GM18861 (cell line): ENCODE results near the gene PHLPP2.

ENCODE experiments used
- ATAC-seq: cut with Tn5 transposase; IDR thresholded peaks from one replicate; pipeline ENCODE4 v1.9.1; 2021; ENCODE audit not compliant: unreplicated experiment

The PHLPP2 gene

GRCh38 chr16:71670537-71670936 is 54.0 kb downstream of the PHLPP2 start:
- ATAC-seq, result no peak

DNA sequence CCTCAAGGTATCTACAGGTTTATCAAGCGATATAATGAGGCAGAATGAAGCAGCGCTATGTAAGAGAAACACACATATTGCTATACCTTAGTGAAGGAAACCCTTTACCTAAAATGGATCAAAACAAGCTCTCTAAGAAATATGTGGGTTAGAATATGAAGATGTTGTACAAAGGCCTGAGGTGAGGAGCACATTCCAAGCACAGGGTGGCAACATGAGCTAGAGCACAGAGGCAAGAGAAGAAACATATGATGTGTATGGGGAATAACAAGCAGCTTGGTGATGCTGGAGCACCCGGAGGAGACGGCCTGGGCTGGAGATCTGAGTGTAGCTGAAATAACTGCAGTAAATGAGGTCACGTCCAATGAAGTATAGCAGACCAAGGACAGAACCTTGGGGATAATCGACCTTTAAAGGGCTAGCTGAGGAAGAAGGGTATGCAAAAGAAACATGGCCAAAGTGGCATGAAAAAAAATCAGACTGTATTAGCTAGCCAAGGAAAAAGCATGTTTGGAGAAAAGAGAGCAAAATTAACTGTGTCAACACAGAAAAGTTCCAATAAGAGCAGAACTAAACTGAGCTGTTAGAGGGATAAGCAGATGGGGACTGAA is 54.5 kb downstream of the PHLPP2 start:
- no peak for ATAC-seq

- no peak for ATAC-seq
These were observed 57.4 kb downstream of the PHLPP2 start for GRCh38 chr16:71666928-71667707.

DNA sequence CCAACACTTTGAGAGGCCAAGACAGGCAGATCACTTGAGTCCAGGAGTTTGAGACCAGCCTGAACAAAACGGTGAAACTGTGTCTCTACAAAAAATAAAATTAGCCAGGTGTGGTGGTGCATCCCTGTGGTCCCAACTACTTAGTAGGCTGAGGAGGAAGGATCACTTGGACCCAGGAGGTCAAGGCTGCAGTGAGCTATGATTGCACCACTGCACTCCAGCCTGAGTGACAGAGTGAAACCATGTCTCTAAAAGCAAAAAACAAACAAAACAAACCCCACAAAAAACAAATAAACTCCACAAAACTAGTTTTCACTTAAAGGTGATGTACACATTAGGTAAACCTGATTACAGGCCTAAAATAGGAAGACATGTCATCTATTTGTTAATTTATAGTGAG is 58.2 kb downstream of the PHLPP2 start:
- ATAC-seq, result no peak

DNA sequence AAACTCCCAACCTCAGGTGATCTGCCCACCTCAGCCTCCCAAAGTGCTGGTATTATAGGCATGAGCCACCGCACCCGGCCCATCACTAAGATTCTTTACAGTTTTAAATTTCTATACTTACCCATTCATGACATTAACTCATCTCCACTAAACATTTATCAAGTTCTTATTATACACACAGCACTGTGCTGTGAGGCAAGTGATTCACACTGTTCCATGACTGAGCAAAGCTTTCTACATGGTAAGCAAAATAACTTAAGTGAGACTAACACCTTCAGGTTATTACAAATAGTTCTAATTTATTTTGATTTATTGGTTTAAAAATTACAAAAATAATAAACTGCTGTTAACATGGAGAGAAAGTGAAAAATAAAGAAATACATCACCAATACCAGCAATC is 65.0 kb downstream of the PHLPP2 start:
- no peak for ATAC-seq

DNA sequence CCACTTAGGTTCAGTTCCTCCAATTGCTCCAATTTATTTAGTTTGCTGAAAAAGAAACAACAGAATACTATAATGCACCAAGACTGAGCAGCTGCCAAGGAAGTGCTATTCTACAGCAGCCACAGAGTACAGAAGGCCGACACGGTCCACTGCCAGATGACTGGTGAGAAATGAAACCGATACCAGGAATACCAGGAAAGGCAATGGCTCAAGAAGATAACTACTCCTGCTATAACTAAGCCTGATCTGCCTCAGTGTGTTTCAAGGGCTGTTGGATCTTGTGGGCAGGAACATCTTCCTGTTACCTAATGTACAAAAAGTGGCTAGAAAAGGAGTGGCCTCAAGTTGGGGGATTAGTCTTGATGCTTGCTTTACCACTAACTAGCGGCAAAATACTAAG is 65.7 kb downstream of the PHLPP2 start:
- no peak for ATAC-seq

GRCh38 chr16:71649704-71650103 is 74.8 kb downstream of the PHLPP2 start:
- ATAC-seq, result no peak

DNA sequence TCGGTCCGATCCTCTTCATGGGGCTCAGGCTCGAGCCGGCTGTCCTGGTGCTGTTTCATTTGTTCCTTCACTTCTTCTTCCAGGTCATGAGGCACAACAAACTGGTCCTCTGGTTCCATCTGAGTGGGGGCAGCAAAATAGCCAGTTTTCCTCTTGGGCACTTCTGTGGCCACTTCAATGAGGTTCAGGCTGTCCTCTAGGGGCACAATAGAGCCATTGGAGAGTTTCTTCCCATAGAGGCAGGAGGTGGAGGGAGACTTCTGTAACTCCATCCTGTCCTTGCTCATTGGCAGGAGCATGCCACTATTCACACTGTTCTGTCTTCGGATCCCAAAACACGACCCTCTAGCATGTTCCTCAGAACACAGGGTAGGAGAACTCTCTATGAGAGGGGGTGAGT is 75.6 kb downstream of the PHLPP2 start:
- no peak for ATAC-seq

DNA sequence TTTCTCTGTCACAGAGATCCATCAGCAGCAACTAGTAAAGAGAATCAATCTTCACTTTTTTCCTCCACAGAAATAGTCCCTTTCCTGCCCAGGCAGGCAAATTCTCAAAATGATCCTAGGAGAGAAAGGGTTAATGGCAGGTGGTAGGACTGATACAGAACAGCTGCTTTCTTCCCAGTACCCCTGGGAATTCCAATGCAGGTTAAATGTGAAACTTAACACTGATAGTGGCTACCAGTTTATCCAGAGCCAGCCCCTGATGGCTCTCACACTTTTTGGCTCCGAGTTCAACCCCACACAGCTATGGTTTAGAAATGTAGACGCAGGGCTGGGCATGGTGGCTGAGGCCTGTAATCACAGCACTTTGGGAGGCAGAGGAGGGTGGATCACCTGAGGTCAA is 76.3 kb downstream of the PHLPP2 start:
- no peak for ATAC-seq

DNA sequence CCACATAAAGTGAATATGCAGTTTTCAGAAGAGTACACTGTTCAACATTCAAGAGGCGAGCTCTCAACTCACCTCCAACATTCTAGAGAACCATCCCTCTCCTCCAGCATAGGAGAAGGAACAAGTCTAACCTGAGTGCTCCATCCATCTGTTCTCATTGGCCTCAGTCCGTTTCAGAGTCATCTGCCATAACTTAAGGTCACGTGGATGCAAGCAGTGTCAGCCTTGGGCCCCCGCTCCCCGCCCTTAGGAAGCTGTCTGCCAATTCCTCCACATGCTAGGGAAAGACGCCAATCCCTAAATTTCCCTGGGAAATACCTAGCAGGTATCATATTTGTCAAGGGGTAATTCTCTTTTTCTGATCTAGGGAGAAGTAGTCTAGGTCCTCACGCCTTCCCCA is 77.1 kb downstream of the PHLPP2 start:
- ATAC-seq, result no peak

- peak; percentile 45 for ATAC-seq
These were observed 79.1 kb downstream of the PHLPP2 start for GRCh38 chr16:71645450-71645849.

- no peak for ATAC-seq
These were observed 87.1 kb downstream of the PHLPP2 start for GRCh38 chr16:71637398-71637797.

DNA sequence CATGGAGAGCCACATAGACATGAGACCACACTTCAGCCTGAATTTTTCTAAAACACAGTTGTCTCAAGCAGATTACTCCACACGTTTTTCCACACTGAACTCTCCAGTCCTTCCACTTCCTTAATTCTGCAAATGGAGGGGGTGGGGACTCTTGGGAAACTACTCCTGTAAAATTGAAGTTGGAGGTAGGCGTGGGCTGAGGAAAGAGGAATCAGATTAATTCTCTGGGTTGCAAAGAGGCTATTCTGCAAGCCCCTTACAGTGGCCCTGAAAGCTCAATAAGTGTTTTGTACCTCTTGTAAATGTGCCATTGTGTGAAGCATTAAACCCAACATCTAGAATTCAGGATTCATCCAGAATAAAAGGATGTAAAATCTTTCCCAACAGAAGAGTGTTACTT is 88.9 kb downstream of the PHLPP2 start:
- ATAC-seq, result no peak

- ATAC-seq, result no peak
These were observed 92.7 kb downstream of the PHLPP2 start for GRCh38 chr16:71631776-71632175.

DNA sequence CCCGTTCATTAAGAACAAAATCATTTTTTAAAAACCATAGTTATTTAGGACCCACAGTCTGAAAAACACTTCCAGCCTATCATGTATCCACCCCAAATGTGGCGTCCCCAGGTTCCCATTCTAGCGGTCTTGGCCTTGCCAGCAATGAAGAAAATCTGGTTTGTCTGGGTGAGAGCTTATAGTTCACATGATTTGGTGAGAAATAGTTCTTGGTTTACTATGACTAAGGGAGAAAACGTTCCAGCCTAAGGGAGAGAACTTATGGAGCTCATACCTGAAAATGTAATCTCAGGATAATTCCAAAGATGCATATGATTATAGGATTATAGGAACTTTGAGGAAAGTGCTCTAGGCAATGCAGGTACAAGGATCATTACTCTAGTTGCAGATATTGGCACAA is 93.7 kb downstream of the PHLPP2 start:
- ATAC-seq, result no peak

DNA sequence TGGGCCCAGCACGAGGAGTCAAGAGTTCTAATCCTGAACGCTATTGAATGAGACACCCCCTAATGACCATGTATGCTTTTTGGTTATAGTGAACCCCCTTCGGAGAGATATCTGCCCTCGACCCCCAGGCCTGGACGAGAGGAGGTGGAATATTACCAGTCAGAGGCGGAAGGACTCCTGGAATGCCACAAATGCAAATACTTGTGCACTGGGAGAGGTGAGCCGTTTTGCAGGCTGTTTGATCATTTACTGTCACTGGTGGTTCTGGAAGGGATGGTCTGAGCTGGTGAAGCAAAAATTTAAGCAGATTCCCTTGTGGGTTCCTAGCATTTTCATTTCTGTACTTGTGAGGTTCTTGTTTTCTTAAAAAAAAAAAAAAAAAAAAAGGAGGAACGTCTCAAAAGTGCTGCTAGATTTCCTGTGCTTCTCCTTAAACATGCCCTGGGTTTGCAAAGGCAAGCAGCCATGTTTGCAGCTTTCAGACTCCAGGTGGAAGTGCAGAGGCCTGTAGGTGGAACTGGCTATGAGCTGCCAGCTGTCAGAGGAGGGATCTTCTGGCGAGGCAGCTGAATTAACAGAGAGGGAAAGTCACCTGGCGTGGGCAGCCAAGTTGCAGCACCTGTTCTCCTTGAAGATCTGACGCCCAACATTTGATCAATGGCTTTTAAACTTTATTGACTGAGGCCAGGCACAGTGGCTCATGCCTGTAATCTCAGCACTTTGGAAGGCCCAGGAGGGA is 95.1 kb downstream of the PHLPP2 start:
- no peak for ATAC-seq

DNA sequence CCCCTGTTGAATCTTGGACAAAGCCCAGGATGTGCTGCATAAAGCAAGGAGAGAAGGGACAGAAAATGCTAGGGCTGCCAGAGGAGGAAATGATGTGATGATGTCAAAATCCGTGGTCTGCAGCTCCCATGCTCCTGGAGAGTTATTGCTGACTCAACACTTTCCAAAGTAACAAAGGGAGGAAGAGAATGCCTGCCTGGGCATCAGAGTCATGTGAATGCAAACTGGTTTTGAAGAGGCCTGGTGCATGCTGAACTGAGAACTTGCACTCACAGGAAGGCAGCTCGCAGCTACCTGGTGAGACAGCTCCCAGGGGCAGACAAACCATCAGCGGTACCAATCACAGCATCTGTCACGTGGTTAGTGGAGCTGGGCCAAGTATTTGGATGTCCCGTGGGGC is 95.7 kb downstream of the PHLPP2 start:
- ATAC-seq, result no peak

GRCh38 chr16:71627731-71628181 is 96.7 kb downstream of the PHLPP2 start:
- ATAC-seq, result no peak

GRCh38 chr16:71626858-71627213 is 97.7 kb downstream of the PHLPP2 start:
- ATAC-seq, result no peak

DNA sequence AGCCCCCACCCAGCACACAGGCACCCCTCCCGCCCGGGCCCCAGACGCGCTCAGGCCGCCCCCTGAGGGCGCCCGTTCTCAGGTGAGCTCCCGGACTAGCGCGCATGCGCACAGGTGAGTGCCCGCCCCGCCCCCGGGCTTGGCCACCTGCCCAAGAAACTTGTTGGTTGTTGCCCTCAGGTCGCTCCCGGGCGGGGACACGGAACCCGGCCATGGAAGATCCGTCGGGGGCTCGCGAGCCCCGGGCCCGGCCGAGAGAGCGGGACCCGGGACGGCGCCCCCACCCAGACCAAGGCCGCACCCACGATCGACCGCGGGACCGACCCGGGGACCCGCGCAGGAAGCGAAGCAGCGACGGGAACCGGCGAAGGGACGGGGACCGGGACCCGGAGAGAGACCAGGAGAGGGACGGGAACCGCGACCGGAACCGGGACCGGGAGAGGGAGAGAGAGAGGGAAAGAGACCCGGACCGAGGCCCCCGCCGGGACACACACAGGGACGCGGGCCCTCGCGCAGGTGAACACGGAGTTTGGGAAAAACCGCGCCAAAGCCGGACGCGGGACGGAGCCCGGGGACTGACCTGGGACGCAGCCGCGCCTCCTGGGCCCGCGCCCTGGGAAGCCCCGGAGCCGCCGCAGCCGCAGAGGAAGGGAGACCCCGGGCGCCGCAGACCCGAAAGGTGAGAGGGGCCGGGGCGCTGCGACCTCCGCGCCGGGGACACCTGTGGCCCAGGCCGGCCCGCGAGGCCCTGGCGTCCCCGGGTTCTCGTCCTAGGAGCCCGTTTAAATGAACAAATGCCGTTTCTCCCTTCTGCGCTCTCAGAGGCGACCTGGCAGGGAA is 98.3 kb downstream of the PHLPP2 start, which contains the start of gene MARVELD3:
Gene MARVELD3, plus strand, starts transcription at position 167 of the 840 bp plus-strand sequence. Its CDS starts 46 bp downstream, at position 213.
- ATAC-seq, result no peak
